NCI-H2227 (cell line): ENCODE results near the gene MRTFB.
"Not testable (repeated sequence)": the region's sequence is repeated elsewhere in the genome, so short reads cannot be mapped to it uniquely, and the experiment has no call there.

Experiments
- DNase-seq: peaks from one replicate; lab custom pipeline; 2025; ENCODE audit not compliant: unreplicated experiment; lab: John Stamatoyannopoulos, UW

MRTFB gene

GRCh38 chr16:14182999-14183398, 111.9 kb downstream of the MRTFB start:
- no peak for DNase-seq

DNA sequence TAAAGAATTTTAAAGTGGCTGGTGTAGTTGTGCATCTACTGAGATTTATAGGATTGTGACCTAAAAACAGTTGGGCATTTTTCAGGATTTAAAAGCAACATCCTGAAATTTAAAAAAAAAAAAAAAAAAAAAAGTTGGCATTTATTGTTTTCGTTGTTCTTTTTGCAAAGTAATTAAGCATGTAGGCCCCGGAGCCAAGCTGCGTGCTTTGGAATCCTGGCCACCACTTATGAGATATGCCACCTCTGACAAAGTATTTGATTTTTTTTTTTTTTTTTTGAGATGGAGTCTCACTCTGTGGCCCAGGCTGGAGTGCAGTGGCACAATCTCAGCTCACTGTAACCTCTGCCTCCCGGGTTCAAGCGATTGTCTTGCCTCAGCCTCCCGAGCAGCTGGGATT, 112.8 kb downstream of the MRTFB start:
- not testable (repeated sequence) for DNase-seq

- peak; percentile 83 for DNase-seq
Measured at GRCh38 chr16:14186007-14186794, 115.1 kb downstream of the MRTFB start.

GRCh38 chr16:14186795-14187221, 115.7 kb downstream of the MRTFB start:
- no peak for DNase-seq

- peak; percentile 55 for DNase-seq
Measured at GRCh38 chr16:14187517-14188338, 116.6 kb downstream of the MRTFB start.

DNA sequence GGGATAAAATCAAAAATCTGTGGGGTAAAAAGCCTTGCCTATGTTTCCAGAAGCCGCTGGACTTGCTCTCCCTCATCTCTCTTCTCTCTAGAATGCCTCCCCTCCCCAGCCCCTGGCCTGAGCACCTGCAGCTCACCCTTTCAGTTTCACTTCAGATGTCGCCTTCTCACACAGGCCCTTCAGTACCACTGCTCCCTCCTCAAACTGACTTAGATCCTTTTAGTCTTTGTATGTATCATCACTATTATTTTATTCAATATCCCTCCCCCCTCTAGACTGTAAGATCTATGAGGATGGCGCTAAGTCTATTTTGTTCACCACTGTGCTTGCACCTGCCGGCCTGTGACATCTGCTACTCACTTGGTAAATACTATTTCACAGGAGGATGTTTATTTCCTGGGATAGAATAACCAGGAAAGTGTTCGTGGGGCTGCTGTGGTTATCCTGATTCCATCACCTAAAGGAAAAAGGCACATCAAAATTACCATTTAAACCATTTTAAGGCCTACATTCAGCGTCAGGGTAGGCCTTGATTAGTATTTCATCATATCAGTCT, 122.3 kb downstream of the MRTFB start:
- DNase-seq = peak; percentile 27

DNA sequence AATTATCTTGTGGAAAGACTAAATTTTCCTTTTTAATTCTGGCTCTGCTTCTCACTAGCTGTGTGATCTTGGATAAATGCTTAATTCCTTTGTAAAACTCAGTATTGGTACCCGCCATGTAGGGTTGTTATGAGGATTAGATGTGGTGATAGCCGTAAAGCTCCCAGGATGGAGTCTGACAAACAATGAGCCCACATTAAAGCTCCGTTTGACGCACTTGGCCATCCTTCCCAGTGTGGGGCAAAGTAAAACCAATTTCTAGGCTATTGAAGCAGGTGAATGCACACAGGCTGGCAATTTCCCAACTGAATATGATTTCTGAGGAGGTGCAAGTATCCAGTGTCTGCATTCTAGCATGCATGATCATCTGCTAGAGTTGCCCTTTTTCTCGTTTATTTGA, 123.6 kb downstream of the MRTFB start:
- DNase-seq = peak; percentile 39

GRCh38 chr16:14196011-14196410, 124.9 kb downstream of the MRTFB start:
- DNase-seq = peak; percentile 42

GRCh38 chr16:14196539-14196938, 125.4 kb downstream of the MRTFB start:
- DNase-seq = no peak

GRCh38 chr16:14198012-14198411, 126.9 kb downstream of the MRTFB start:
- DNase-seq = no peak

DNA sequence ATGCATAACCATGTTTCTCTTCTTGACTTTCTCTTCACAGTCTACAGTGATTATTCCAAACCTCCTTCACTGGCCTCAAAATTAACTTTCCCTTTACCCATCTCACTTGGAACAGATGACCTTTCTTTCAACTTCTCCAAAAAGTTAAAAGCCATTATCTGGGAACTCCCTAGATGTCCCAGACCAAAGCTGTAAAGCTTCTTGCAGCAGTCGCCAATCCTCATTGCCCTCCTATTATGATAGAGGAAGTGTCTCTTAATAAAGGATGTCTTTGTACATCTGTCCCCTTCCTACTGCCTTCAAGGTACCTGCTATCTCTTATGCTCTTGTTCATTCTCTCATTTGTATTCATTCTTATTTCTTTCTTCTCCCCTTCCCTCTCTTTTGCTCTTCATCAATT, 127.5 kb downstream of the MRTFB start:
- no peak for DNase-seq

DNA sequence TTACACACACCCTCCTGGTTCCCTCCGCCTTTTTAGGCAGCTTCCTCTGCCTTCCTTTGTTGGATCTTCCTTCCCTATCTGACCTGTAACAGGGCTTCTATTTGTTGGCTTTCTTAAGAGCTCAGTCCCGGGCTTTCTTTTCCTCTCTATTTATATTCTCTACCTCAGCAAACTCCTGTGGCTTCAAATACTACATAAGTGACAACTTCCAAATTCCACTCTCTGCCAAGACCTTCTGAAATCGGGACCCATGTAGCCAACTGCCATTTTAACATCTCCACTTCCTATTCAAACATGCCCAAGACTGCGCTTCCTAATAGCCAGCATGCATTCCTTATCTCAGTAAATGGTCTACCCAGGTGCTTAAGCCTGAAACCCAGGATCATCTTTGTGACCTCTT, 128.1 kb downstream of the MRTFB start:
- DNase-seq = no peak

DNA sequence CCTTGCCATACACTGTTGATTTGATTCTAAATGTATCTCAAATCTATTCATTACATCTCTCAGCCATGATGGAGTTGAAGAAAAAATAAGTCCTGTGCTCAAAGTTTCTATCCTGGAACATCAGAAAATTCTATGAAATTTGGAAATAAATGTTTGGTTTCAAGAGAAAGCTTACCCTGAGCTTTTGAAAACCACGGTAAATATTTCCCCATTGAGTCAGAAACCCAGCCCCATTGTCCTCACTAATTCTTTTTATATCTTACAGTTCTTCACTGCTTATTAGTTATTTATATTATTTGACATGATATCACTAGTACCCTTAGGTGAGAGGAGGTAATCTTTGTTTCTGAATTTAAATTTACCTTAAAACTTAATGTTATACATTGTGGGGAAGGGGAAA, 128.5 kb downstream of the MRTFB start:
- DNase-seq = no peak

DNA sequence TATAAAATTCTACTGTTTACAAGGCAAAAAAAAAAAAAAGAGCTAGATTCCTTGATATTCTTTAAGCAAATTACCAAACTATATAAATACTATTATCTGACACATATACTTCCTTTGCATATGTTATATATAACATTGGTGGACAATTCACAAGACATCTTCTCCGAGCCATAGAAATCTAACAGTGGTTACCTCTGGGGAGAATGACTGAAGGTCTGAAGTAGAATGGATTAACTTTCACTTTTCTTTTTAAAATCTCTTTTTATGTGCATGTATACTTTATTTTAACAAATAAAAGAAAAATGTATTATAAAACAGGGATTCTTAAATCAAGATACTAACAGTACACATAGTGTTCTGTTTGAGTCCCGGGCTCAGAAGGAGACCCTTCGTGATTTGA, 131.0 kb downstream of the MRTFB start:
- no peak for DNase-seq

DNA sequence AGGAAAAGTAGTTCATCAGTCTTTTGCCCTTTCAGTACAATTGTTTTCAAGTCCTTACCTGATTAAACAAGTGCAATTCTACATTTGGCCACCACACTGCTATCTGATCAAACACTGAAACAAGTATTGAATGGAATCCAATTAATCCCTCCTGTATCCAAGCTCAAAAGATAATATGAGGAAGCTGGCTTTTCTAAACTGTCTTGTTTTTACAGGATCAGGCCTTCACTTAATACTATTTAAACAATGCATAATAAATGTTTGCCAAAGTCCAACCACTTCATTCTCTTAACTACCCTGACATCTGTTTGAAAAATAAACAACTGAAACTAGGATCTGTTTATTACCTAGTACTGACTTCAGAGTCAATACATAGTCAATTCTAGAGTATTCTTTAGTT, 131.6 kb downstream of the MRTFB start:
- DNase-seq = no peak

DNA sequence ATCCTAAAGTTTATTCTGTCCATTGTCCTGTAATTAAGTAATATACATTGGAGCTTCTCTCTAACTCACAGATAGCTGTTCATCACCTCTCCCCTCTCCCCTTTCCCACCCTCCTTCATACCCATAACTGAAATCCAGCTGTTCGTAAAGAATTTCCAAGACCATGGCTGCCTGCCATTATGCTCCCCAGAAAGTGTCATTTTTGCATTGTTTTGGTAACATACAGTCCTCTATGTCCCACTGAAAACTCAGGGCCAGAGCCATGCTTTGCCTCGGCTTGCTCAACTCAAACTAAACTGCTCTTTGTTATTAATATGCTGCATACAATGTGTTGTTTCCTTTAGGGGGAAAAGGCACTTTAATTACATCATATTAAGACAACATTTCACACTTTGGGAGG, 132.0 kb downstream of the MRTFB start:
- no peak for DNase-seq

GRCh38 chr16:14205666-14206065, 134.5 kb downstream of the MRTFB start:
- no peak for DNase-seq

DNA sequence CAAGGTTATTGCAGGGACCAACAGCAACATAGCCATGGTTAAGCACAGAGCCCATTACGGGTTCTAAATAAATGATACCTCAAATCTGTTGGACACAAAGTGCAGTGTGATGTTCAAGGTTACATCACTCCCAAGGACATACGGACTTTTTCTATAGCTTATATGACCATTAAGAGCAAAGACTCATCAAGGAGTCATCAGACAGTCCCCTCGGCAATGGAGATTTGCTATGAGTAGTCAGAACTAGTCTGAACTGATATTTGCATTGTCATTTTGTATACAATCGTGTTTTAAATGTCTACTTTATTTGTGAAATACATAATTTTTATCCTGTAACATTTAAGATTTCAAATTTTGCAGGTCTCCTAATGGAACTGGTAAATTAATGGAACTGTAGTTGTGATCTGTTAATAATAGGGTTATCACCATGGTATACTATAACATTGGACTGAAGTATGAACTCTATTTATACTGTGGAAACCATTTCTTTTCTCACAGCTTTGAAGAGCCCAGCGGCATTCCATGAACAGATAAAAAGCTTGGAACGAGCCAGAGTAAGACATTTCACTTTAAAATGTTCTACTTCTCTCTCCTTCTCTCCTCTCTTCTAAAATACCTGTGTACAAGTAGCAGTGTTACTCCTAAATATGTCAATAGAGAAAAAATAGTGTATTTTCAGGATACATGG, 140.9 kb downstream of the MRTFB start:
- DNase-seq = no peak

GRCh38 chr16:14215941-14216340, 144.8 kb downstream of the MRTFB start:
- DNase-seq = no peak

- DNase-seq = no peak
Measured at GRCh38 chr16:14219983-14220382, 148.9 kb downstream of the MRTFB start.

DNA sequence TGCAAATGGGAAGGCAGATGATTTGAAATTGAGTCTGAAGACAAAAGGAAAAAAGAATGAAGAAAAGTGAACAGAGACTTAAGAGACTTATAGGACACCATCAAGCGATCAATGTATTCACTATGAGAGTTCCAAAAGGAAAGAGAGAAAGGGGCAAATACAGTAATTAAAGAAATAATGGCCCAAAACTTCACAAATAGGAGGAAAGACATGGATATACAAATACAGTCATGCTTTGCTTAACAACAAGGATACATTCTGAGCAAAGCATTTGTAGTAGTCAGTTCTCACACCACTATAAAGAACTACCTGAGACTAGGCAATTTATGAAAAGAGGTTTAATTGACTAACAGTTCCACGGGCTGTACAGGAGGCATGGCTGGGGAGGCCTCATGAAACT, 152.5 kb downstream of the MRTFB start:
- no peak for DNase-seq
